ENCODE results near the gene MOK.
"Not testable (repeated sequence)": the region's sequence is repeated elsewhere in the genome, so short reads cannot be mapped to it uniquely, and the experiment has no call there.

Gene MOK

DNA sequence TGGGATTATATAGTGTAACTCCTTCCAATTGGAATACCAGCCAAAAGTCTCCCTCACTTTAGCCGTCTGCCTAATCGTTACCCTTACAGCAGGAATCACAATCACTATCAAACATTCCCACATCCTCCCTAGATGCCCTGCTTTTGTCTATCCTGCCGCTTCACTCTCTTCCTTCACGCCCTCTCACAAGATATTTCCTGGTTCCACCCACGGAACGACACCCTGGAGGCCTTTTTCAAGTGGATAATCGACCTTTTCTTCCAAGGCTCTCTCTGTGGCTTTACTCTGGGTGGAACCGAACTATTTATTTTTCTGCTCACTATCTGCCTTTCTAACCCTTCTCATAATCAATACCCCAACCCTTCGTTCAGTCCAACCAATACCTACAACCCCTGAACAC, 58.9 kb downstream of the MOK start:
- Histone ChIP-seq H3K4me1 (ENCODE audit: control insufficient read depth in 1 of 2, insufficient read depth in 2 of 2, low read length in 2 of 2) (no peaks in the 10 kb centered on the region), H3K4ac (ENCODE audit: low read depth, low read length) (no peak overlapping the region), H3K9ac (ENCODE audit: low read length) (no peak overlapping the region), H2AFZ (ENCODE audit: insufficient read depth, low read length, poor library complexity) (no peak overlapping the region), H3K79me2 (ENCODE audit: control insufficient read depth, insufficient read depth, low read length, poor library complexity) (no peaks in the 10 kb centered on the region), H2BK120ac (ENCODE audit: insufficient read depth, low read length, poor library complexity) (no peak overlapping the region), H3K14ac (ENCODE audit: low read length) (no peak overlapping the region), H4K8ac (ENCODE audit: low read depth, low read length) (no peak overlapping the region), H3K4me2 (ENCODE audit: low read length) (no peak overlapping the region), H3K79me1 (ENCODE audit: low read length) (no peaks in the 10 kb centered on the region), H3K27ac (ENCODE audit: low read depth, low read length) (no peak overlapping the region), H3K36me3 (ENCODE audit: control insufficient read depth in 1 of 2, insufficient read depth in 2 of 2, low read length in 2 of 2) (no peaks in the 10 kb centered on the region), H3K23ac (ENCODE audit: low read length) (no peak overlapping the region), H2BK5ac (ENCODE audit: low read depth, low read length, poor library complexity) (no peak overlapping the region), H3K18ac (ENCODE audit: low read length) (no peak overlapping the region), H4K12ac (ENCODE audit: low read depth, low read length) (no peak overlapping the region), H4K91ac (ENCODE audit: low read depth, low read length) (no peak overlapping the region), H3K9me3 (ENCODE audit: insufficient read depth, low read depth, low read length) (no peaks in the 10 kb centered on the region), H3K4me3 (ENCODE audit: low read depth, low read length) (no peak overlapping the region), H2AK5ac (ENCODE audit: low read length) (no peak overlapping the region), H3K27me3 (ENCODE audit: insufficient read depth, low read length) (no peaks in the 10 kb centered on the region), H2BK12ac (ENCODE audit: low read length) (no peak overlapping the region)
- 100% methylated on average over 1 of the region's 9 CpGs for WGBS (ENCODE audit: extremely low coverage, insufficient coverage, insufficient read length)
- no peak for DNase-seq

DNA sequence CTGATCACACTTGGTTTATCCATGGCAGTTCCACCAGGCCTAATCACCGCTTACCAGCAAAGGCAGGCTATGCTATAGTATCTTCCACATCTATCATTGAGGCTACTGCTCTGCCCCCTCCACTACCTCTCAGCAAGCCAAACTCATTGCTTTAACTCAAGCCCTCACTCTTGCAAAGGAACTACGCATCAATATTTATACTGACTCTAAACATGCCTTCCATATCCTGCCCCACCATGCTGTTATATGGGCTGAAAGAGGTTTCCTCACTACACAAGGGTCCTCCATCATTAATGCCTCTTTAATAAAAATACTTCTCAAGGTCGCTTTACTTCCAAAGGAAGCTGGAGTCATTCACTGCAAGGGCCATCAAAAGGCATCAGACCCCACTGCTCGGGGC, 61.2 kb downstream of the MOK start:
- not testable (repeated sequence) for H3K9ac ChIP-seq (ENCODE audit: low read length); H3K4ac ChIP-seq (ENCODE audit: low read depth, low read length); H4K12ac ChIP-seq (ENCODE audit: low read depth, low read length); H3K4me1 ChIP-seq (ENCODE audit: control insufficient read depth in 1 of 2, insufficient read depth in 2 of 2, low read length in 2 of 2); H3K9me3 ChIP-seq (ENCODE audit: insufficient read depth, low read depth, low read length); H3K79me1 ChIP-seq (ENCODE audit: low read length); H3K4me3 ChIP-seq (ENCODE audit: low read depth, low read length); H2AK5ac ChIP-seq (ENCODE audit: low read length); H3K79me2 ChIP-seq (ENCODE audit: control insufficient read depth, insufficient read depth, low read length, poor library complexity); H4K91ac ChIP-seq (ENCODE audit: low read depth, low read length); H3K18ac ChIP-seq (ENCODE audit: low read length); H3K36me3 ChIP-seq (ENCODE audit: control insufficient read depth in 1 of 2, insufficient read depth in 2 of 2, low read length in 2 of 2); H3K27me3 ChIP-seq (ENCODE audit: insufficient read depth, low read length); H3K27ac ChIP-seq (ENCODE audit: low read depth, low read length); DNase-seq; H4K8ac ChIP-seq (ENCODE audit: low read depth, low read length); H2BK5ac ChIP-seq (ENCODE audit: low read depth, low read length, poor library complexity); H3K4me2 ChIP-seq (ENCODE audit: low read length); H3K14ac ChIP-seq (ENCODE audit: low read length); H2AFZ ChIP-seq (ENCODE audit: insufficient read depth, low read length, poor library complexity); H2BK12ac ChIP-seq (ENCODE audit: low read length); H3K23ac ChIP-seq (ENCODE audit: low read length); H2BK120ac ChIP-seq (ENCODE audit: insufficient read depth, low read length, poor library complexity)
- no CpG with 5 or more reads among the region's 4 CpGs for WGBS (ENCODE audit: extremely low coverage, insufficient coverage, insufficient read length)

DNA sequence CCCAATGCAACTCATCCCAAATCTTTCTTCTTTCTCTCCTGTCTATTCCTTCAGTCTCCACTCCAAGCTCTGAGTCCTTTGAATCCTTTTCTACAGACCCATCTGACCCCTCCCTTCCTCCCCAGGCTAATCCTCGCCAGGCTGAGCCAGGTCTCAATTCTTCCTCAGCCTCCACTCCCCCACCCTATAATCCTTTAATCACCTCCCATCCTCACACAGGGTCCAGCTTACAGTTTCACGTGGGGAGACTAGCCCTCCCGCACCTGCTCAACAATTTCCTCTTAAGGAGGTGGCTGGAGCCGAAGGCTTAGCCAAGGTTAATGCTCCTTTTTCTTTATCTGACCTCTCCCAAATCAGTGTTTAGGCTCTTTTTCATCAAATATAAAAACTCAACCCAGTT, 63.8 kb downstream of the MOK start:
- no peak overlapping the region for H3K4ac ChIP-seq (ENCODE audit: low read depth, low read length)
- H4K91ac ChIP-seq (ENCODE audit: low read depth, low read length) = no peak overlapping the region
- no peak overlapping the region for H3K9ac ChIP-seq (ENCODE audit: low read length)
- no peaks in the 10 kb centered on the region for H3K4me1 ChIP-seq (ENCODE audit: control insufficient read depth in 1 of 2, insufficient read depth in 2 of 2, low read length in 2 of 2)
- H3K9me3 ChIP-seq (ENCODE audit: insufficient read depth, low read depth, low read length) = no peaks in the 10 kb centered on the region
- H2BK5ac ChIP-seq (ENCODE audit: low read depth, low read length, poor library complexity) = no peak overlapping the region
- no peak overlapping the region for H2BK120ac ChIP-seq (ENCODE audit: insufficient read depth, low read length, poor library complexity)
- WGBS (ENCODE audit: extremely low coverage, insufficient coverage, insufficient read length) = no CpG with 5 or more reads among the region's 4 CpGs
- H2AFZ ChIP-seq (ENCODE audit: insufficient read depth, low read length, poor library complexity) = no peak overlapping the region
- H3K79me1 ChIP-seq (ENCODE audit: low read length) = no peaks in the 10 kb centered on the region
- no peak overlapping the region for H3K27ac ChIP-seq (ENCODE audit: low read depth, low read length)
- H3K4me2 ChIP-seq (ENCODE audit: low read length) = no peak overlapping the region
- no peak overlapping the region for H3K4me3 ChIP-seq (ENCODE audit: low read depth, low read length)
- no peaks in the 10 kb centered on the region for H3K36me3 ChIP-seq (ENCODE audit: control insufficient read depth in 1 of 2, insufficient read depth in 2 of 2, low read length in 2 of 2)
- no peaks in the 10 kb centered on the region for H3K79me2 ChIP-seq (ENCODE audit: control insufficient read depth, insufficient read depth, low read length, poor library complexity)
- H2AK5ac ChIP-seq (ENCODE audit: low read length) = no peak overlapping the region
- H3K23ac ChIP-seq (ENCODE audit: low read length) = no peak overlapping the region
- no peaks in the 10 kb centered on the region for H3K27me3 ChIP-seq (ENCODE audit: insufficient read depth, low read length)
- no peak overlapping the region for H3K14ac ChIP-seq (ENCODE audit: low read length)
- H4K8ac ChIP-seq (ENCODE audit: low read depth, low read length) = no peak overlapping the region
- H4K12ac ChIP-seq (ENCODE audit: low read depth, low read length) = no peak overlapping the region
- H3K18ac ChIP-seq (ENCODE audit: low read length) = no peak overlapping the region
- DNase-seq = no peak
- H2BK12ac ChIP-seq (ENCODE audit: low read length) = no peak overlapping the region

DNA sequence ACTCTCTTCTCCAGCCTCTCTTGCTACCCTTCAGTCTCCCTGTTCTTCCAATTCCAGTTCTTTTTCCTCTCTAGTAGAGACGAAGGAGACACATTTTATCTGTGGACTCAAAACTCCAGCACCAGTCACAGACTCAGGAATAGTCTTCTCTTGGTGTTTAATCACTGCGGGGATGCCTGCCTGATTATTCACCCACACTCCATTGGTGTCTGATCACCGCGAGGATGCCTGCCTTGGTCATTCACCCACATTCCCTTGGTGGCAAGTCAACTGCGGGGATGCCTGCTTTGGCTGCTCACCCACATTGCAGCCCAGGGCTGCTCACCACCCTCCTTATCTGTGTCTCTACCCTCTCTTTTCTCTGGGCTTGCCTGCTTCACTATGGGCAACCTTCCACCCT, 64.5 kb downstream of the MOK start:
- WGBS (ENCODE audit: extremely low coverage, insufficient coverage, insufficient read length) = no CpG with 5 or more reads among the region's 5 CpGs
- not testable (repeated sequence) for H3K14ac ChIP-seq (ENCODE audit: low read length); H4K8ac ChIP-seq (ENCODE audit: low read depth, low read length); H3K4me1 ChIP-seq (ENCODE audit: control insufficient read depth in 1 of 2, insufficient read depth in 2 of 2, low read length in 2 of 2); H3K23ac ChIP-seq (ENCODE audit: low read length); H3K27me3 ChIP-seq (ENCODE audit: insufficient read depth, low read length); H2BK12ac ChIP-seq (ENCODE audit: low read length); DNase-seq; H3K27ac ChIP-seq (ENCODE audit: low read depth, low read length); H2AFZ ChIP-seq (ENCODE audit: insufficient read depth, low read length, poor library complexity); H2BK120ac ChIP-seq (ENCODE audit: insufficient read depth, low read length, poor library complexity); H2BK5ac ChIP-seq (ENCODE audit: low read depth, low read length, poor library complexity); H3K4ac ChIP-seq (ENCODE audit: low read depth, low read length); H3K9me3 ChIP-seq (ENCODE audit: insufficient read depth, low read depth, low read length); H3K79me1 ChIP-seq (ENCODE audit: low read length); H3K4me2 ChIP-seq (ENCODE audit: low read length); H2AK5ac ChIP-seq (ENCODE audit: low read length); H3K4me3 ChIP-seq (ENCODE audit: low read depth, low read length); H4K12ac ChIP-seq (ENCODE audit: low read depth, low read length); H3K18ac ChIP-seq (ENCODE audit: low read length); H3K36me3 ChIP-seq (ENCODE audit: control insufficient read depth in 1 of 2, insufficient read depth in 2 of 2, low read length in 2 of 2); H3K9ac ChIP-seq (ENCODE audit: low read length); H4K91ac ChIP-seq (ENCODE audit: low read depth, low read length); H3K79me2 ChIP-seq (ENCODE audit: control insufficient read depth, insufficient read depth, low read length, poor library complexity)

Measured in trophoblast cell (in vitro differentiated cells and primary cell).